CD14-positive monocyte (primary cell): ENCODE results near the gene LGR4. TPM values are rescaled to one million over a fixed set of nuclear protein-coding genes. Genes with fewer than 3 reads are reported as not detected.
A peak's percentile ranks its signal among the peaks of the same experiment; 100 is the strongest.

Experiments
- DNase-seq, 3 donors: peaks; one replicate each; pipeline ENCODE4 v3.0.0-alpha.2; 2011 to 2022
- H2AFZ ChIP-seq: 2 replicates; pipeline ENCODE4 v1.6.0; 2012; ENCODE audit warnings: mild to moderate bottlenecking, low read depth, low read length, inconsistent platforms; ENCODE audit not compliant: insufficient read depth, poor library complexity, severe bottlenecking
- H3K27ac ChIP-seq, 2 donors: 1 replicate in 1 of 2; 2 replicates in 1 of 2; pipeline ENCODE4 v1.5.1; 2012 to 2013; ENCODE audit warnings: low read length in 2 of 2, control low read depth in 1 of 2, inconsistent platforms in 1 of 2, low read depth in 1 of 2, mild to moderate bottlenecking in 1 of 2
- H3K27me3 ChIP-seq, 2 donors: one replicate each; pipeline versions ENCODE4 v1.6.0 to v1.6.1; 2011 to 2013; ENCODE audit warnings: low read length in 2 of 2; ENCODE audit not compliant: control insufficient read depth in 2 of 2, insufficient read depth in 2 of 2
- H3K36me3 ChIP-seq, 2 donors: replicated peaks in 1 of 2; 1 replicate in 1 of 2; 2 replicates in 1 of 2; pipeline versions ENCODE4 v1.5.1 to v1.6.1; 2012 to 2013; ENCODE audit warnings: low read length in 2 of 2, control low read depth in 1 of 2, inconsistent platforms in 1 of 2, mild to moderate bottlenecking in 1 of 2; ENCODE audit not compliant: insufficient read depth in 2 of 2, control insufficient read depth in 1 of 2
- H3K4me1 ChIP-seq, 2 donors: 1 replicate in 1 of 2; 2 replicates in 1 of 2; pipeline versions ENCODE4 v1.5.1 to v1.6.1; 2012 to 2013; ENCODE audit warnings: low read length in 2 of 2, control low read depth in 1 of 2, inconsistent platforms in 1 of 2, mild to moderate bottlenecking in 1 of 2, moderate library complexity in 1 of 2; ENCODE audit not compliant: insufficient read depth in 2 of 2, control insufficient read depth in 1 of 2
- H3K4me2 ChIP-seq: replicated peaks from 2 replicates; pipeline ENCODE3; 2012; ENCODE audit warnings: low read length, moderate library complexity, mild to moderate bottlenecking; ENCODE audit not compliant: poor library complexity, severe bottlenecking; ENCODE audit errors: extremely low read depth
- H3K4me3 ChIP-seq, 3 experiments: fragments of 200-600 bp in 1 of 3; sonication (generic) in 1 of 3; replicated peaks in 1 of 3; 1 replicate in 2 of 3; 2 replicates in 1 of 3; pipeline ENCODE4 v1.5.1; 2011 to 2013; ENCODE audit warnings: low read length in 3 of 3, mild to moderate bottlenecking in 3 of 3, control low read depth in 2 of 3, low read depth in 2 of 3, inconsistent platforms in 1 of 3, moderate library complexity in 1 of 3
- H3K79me2 ChIP-seq: 2 replicates; pipeline ENCODE4 v1.6.0; 2012; ENCODE audit warnings: mild to moderate bottlenecking, control low read depth, inconsistent platforms, low read length, moderate library complexity; ENCODE audit not compliant: insufficient read depth
- H3K9ac ChIP-seq: 2 replicates; pipeline ENCODE4 v1.6.0; 2017; ENCODE audit warnings: low read length, mild to moderate bottlenecking; ENCODE audit not compliant: insufficient read depth, poor library complexity, severe bottlenecking
- H3K9me3 ChIP-seq, 2 donors: replicated peaks in 1 of 2; 1 replicate in 1 of 2; 2 replicates in 1 of 2; pipeline versions ENCODE4 v1.5.1 to v1.6.1; 2012 to 2013; ENCODE audit warnings: low read length in 2 of 2, control low read depth in 1 of 2; ENCODE audit not compliant: control insufficient read depth in 1 of 2, insufficient read depth in 1 of 2
- H4K20me1 ChIP-seq: 2 replicates; pipeline ENCODE4 v1.6.0; 2012; ENCODE audit warnings: mild to moderate bottlenecking, low read length, control low read depth, moderate library complexity; ENCODE audit not compliant: insufficient read depth
- H3K27ac Mint-ChIP-seq, 7 donors: one replicate each; pipeline ENCODE4 v1.8.0; 2020; ENCODE audit warnings: mild to moderate bottlenecking in 7 of 7, mixed read lengths in 7 of 7, moderate library complexity in 6 of 7, inconsistent platforms in 2 of 7
- H3K27me3 Mint-ChIP-seq, 3 donors: one replicate each; pipeline ENCODE4 v1.8.0; 2021 to 2022; ENCODE audit warnings: low read depth in 3 of 3, mild to moderate bottlenecking in 3 of 3, mixed read lengths in 3 of 3, moderate library complexity in 3 of 3, inconsistent platforms in 1 of 3
- H3K36me3 Mint-ChIP-seq, 2 donors: one replicate each; pipeline ENCODE4 v1.8.0; 2020; ENCODE audit warnings: mixed read lengths in 2 of 2, inconsistent platforms in 1 of 2, mild to moderate bottlenecking in 1 of 2
- H3K4me1 Mint-ChIP-seq: one replicate; pipeline ENCODE4 v1.8.0; 2020; ENCODE audit warnings: mild to moderate bottlenecking, mixed read lengths
- H3K4me3 Mint-ChIP-seq, 2 donors: one replicate each; pipeline ENCODE4 v1.8.0; 2020; ENCODE audit warnings: mild to moderate bottlenecking in 2 of 2, mixed read lengths in 2 of 2, moderate library complexity in 1 of 2
- H3K9me3 Mint-ChIP-seq, 7 donors: one replicate each; pipeline ENCODE4 v1.8.0; 2020 to 2022; ENCODE audit warnings: mixed read lengths in 7 of 7, mild to moderate bottlenecking in 6 of 7, moderate library complexity in 6 of 7, inconsistent platforms in 2 of 7
- WGBS: methylation state at CpG from one replicate; pipeline ENCODE4 v1.1.5; 2013; ENCODE audit warnings: missing lambda C conversion rate; ENCODE audit not compliant: insufficient coverage; 5-methylcytosine and 5-hydroxymethylcytosine counted together
- intact Hi-C, 2 donors: fragments of 100-400 bp; cut with micrococcal nuclease; formaldehyde crosslinking; loops; one replicate each; pipeline versions ENCODE4 v1.15.0 to v1.15.1; 2023
- polyA plus RNA-seq, 3 donors: library from polyadenylated mRNA; depleted of rRNA in 1 of 3; unstranded in 2 of 3; stranded (reverse) in 1 of 3; fragments of 300-500 nt in 2 of 3; fragments of >200 nt in 1 of 3; fragmentation: Illumina TruSeq in 2 of 3; gene quantifications; 1 replicate in 2 of 3; 2 replicates in 1 of 3; pipeline ENCODE4 v1.2.3, GENCODE V29; 2012 to 2021
- TF ChIP-seq, protein P1 (sequence below): fragments of 200-600 bp; IDR thresholded peaks from one replicate; pipeline ENCODE4 v1.8.0; 2022; ENCODE audit warnings: antibody characterized with exemption, mild to moderate bottlenecking

The LGR4 gene
- polyA plus RNA-seq, 3 donors = 0.67 to 0.92 (median 0.72) TPM

DNA sequence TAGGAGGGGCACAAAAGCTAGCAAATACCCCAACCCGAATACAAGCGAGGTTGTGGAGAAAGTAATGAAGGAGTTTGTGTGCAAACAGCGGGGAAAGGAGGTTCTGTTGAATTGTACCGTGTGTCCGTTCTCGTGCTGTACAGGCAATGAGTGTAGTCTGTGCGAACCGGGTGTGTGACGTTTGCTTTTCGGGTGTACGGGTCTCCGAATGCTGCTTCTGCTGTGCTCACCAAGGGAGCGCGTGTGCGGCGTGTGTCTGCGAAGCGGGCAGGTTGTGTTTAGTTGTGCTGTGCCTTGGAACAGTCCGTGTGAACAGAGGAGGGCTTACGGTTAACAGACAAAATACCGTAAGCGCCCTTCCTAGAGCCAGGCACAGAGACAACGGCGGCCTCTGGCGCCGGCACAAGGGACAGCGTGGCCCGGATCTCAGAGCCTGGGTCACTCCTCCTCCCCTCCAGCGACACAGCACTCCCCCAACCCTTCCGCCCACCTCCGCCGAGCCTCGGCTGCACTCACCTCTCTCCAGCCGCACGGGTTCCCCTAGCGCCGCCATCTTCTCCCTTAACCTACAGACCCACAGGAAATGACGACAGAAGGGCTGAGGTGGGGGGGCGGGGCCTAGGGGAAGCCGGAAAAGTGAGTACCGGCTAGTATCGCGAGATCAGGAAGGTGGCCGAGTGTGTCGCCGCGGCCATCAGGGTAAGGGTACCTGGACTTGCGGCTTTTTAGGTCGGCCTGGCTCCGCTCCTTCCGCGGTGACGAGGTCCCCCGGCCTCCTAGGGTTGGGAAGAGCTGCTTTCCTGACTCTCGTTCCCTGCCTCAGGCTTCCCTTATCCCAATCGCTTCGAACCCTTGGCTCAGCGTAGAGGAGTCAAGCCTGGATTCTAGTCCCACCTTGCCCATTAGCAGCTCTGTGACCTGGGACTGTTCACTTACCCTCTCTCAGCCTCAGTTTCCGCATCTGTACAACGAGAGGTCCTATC lies 33.9 kb upstream of the LGR4 start, which contains the start of gene LIN7C:
LIN7C (minus strand) TSS at position 570 of the 983 bp plus-strand sequence; CDS start at position 553, 17 bp downstream.
- Mint-ChIP-seq H3K27ac (peak within 1 kb of the TSS; percentile 97 to 99 (median 99)), H3K4me1 (peaks cover 28% of the 10 kb centered on the region), H3K9me3 (peaks cover 0 to 6% (median 0%) of the 10 kb centered on the region in 7 donors), H3K4me3 (peak within 1 kb of the TSS; percentile 99 to 100), H3K27me3 (peaks cover 0 to 1% (median 0%) of the 10 kb centered on the region in 3 donors), H3K36me3 (peaks cover 8 to 13% of the 10 kb centered on the region in 2 donors)
- Histone ChIP-seq H3K4me1 (peaks cover 19 to 21% of the 10 kb centered on the region in 2 donors), H3K4me3 (peak within 1 kb of the TSS; percentile 95 to 98 (median 96)), H3K4me2 (peak within 1 kb of the TSS; percentile 95), H3K27ac (peak within 1 kb of the TSS; percentile 90 to 96), H4K20me1 (no peaks in the 10 kb centered on the region), H2AFZ (peak within 1 kb of the TSS; percentile 99), H3K9ac (peak within 1 kb of the TSS; percentile 91), H3K9me3 (no peaks in the 10 kb centered on the region), H3K36me3 (peaks cover 5 to 7% of the 10 kb centered on the region in 2 donors), H3K27me3 (no peaks in the 10 kb centered on the region), H3K79me2 (peaks cover 49% of the 10 kb centered on the region)
- DNase-seq = peak; percentile 92 to 96 (median 95)
- TF ChIP-seq, protein P1, sequence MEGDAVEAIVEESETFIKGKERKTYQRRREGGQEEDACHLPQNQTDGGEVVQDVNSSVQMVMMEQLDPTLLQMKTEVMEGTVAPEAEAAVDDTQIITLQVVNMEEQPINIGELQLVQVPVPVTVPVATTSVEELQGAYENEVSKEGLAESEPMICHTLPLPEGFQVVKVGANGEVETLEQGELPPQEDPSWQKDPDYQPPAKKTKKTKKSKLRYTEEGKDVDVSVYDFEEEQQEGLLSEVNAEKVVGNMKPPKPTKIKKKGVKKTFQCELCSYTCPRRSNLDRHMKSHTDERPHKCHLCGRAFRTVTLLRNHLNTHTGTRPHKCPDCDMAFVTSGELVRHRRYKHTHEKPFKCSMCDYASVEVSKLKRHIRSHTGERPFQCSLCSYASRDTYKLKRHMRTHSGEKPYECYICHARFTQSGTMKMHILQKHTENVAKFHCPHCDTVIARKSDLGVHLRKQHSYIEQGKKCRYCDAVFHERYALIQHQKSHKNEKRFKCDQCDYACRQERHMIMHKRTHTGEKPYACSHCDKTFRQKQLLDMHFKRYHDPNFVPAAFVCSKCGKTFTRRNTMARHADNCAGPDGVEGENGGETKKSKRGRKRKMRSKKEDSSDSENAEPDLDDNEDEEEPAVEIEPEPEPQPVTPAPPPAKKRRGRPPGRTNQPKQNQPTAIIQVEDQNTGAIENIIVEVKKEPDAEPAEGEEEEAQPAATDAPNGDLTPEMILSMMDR = no peak
- under 1% methylated on average over 50 of the region's 60 CpGs for WGBS
- intact Hi-C loops = loop anchor here (5.0 to 10.0 kb wide), 2 partner anchors 34 to 598 kb away; partner anchors contain the start of genes KIF18A (in 2 of the 2), METTL15 (in 2 of the 2) and LGR4 (in 1 of the 2)

DNA sequence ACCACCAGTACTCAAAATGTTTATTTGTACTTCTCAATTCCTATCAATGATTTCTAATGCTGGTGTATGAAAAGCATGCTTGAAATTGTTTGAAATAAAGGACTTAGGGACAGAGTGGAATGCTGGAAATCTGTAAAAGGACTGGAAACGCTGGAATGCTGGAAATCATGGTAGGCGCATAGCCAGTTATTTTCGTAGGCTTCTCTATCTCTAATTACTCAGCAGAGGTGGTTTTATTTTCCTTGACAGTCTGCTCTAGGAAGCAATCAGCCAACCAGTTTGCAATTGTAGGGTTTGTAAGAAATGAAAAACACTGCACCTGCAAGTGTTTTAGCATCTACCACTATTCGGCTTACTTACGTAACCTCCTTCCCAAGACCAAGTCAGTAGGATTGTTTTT lies 33.2 kb upstream of the LGR4 start:
- peaks cover 12 to 14% of the 10 kb centered on the region in 2 donors for H3K36me3 ChIP-seq
- WGBS = no CpG with 5 or more reads among the region's 5 CpGs
- peak overlapping the region; percentile 95 for H3K4me2 ChIP-seq
- peaks cover 0 to 6% (median 0%) of the 10 kb centered on the region in 7 donors for H3K9me3 Mint-ChIP-seq
- no peaks in the 10 kb centered on the region for H4K20me1 ChIP-seq
- H3K9me3 ChIP-seq = no peaks in the 10 kb centered on the region
- peak overlapping the region; percentile 90 to 96 for H3K27ac ChIP-seq
- H3K79me2 ChIP-seq = peaks cover 49% of the 10 kb centered on the region
- no peak for DNase-seq
- peak overlapping the region; percentile 95 to 98 (median 96) for H3K4me3 ChIP-seq
- TF ChIP-seq, protein P1 = no peak
- intact Hi-C loops = loop anchor here (5.0 to 10.0 kb wide), 2 partner anchors 33 to 599 kb away; partner anchors contain the start of genes KIF18A (in 2 of the 2), METTL15 (in 2 of the 2) and LGR4 (in 1 of the 2)
- peaks cover 19 to 21% of the 10 kb centered on the region in 2 donors for H3K4me1 ChIP-seq
- peak overlapping the region; percentile 97 to 99 (median 99) for H3K27ac Mint-ChIP-seq
- peaks cover 11 to 17% of the 10 kb centered on the region in 2 donors for H3K36me3 Mint-ChIP-seq
- H3K4me3 Mint-ChIP-seq = peak overlapping the region; percentile 99 to 100
- H3K9ac ChIP-seq = peak overlapping the region; percentile 91
- no peaks in the 10 kb centered on the region for H3K27me3 ChIP-seq
- H2AFZ ChIP-seq = peak overlapping the region; percentile 99
- peaks cover 0 to 1% (median 0%) of the 10 kb centered on the region in 3 donors for H3K27me3 Mint-ChIP-seq
- peaks cover 28% of the 10 kb centered on the region for H3K4me1 Mint-ChIP-seq
